ENCODE data around the gene GJD3. TPM values are rescaled to one million over a fixed set of nuclear protein-coding genes. Genes with fewer than 3 reads are reported as not detected.

GJD3 gene
- polyA plus RNA-seq, 3 donors, result not detected

DNA sequence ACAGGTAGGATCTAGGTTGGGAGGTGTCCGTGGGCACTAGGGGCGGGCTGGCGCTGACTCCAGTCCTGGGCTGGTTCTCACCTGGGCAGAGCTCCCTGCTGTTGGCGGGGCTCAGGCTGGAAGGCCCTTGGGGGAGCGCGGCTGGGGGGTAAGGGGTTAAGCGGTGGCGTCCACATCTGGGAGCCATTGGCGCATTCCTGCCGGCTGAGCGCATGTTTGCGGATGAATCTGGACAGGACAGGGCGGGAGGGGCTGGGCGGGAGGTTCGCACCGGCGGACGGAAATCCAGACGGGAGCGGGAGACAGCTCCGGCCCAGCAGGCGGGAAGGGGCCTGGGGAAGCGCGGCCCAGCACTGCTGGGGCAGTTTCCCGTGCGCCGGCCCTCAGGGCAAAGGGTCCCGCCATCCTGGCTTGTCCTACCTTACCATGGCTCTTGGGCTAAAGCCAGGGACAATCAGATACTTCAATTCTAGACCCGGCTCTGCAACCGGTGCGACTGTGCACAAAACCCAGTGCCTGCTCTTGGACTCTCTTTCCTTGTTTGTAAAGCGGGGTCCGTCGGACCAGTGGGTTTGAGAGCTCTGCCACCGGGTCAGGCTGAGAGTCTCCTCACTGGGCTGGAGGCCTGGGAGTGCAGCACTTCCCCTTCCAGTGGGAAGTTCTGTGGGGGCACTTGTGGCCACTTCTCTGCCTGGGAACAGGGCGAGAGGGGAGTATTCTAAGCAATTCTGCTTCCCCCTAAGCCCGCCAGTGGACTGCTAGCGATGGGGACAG, 47.8 kb downstream of the GJD3 start:
- Mint-ChIP-seq H3K4me1 (peaks cover 54% of the 10 kb centered on the region), H3K27ac (peak overlapping the region; percentile 96 to 100 (median 99)), H3K36me3 (peaks cover 19 to 33% of the 10 kb centered on the region in 2 donors), H3K9me3 (peaks cover 0 to 5% (median 0%) of the 10 kb centered on the region in 7 donors), H3K4me3 (peak overlapping the region; percentile 95 to 99), H3K27me3 (ENCODE audit: low read depth in 3 of 3) (peaks cover 0 to 11% (median 6%) of the 10 kb centered on the region in 3 donors)
- H3K27ac ChIP-seq (ENCODE audit: low read depth in 1 of 2, low read length in 2 of 2), result peak overlapping the region; percentile 99 to 100
- peak in 2 of 3 donors; percentile 52 to 54 for DNase-seq
- H3K9ac ChIP-seq (ENCODE audit: insufficient read depth, low read length, poor library complexity, severe bottlenecking), result peak overlapping the region; percentile 97
- peaks cover 75 to 79% of the 10 kb centered on the region in 2 donors for H3K4me1 ChIP-seq (ENCODE audit: control insufficient read depth in 1 of 2, insufficient read depth in 2 of 2, low read length in 2 of 2)
- H4K20me1 ChIP-seq (ENCODE audit: insufficient read depth, low read length), result peaks cover 51% of the 10 kb centered on the region
- intact Hi-C loops (cut with micrococcal nuclease), result loop anchor here in 1 of 2 donors (2.0 kb wide), 1 partner anchor 14 kb away; no protein-coding TSS in a partner anchor
- H3K36me3 ChIP-seq (replicated peaks in 1 of 2; ENCODE audit: control insufficient read depth in 1 of 2, insufficient read depth in 2 of 2, low read length in 2 of 2), result no peaks in the 10 kb centered on the region
- H3K27me3 ChIP-seq (ENCODE audit: control insufficient read depth in 2 of 2, insufficient read depth in 2 of 2, low read length in 2 of 2), result no peaks in the 10 kb centered on the region
- peaks cover 46% of the 10 kb centered on the region for H3K79me2 ChIP-seq (ENCODE audit: insufficient read depth, low read length)
- H3K9me3 ChIP-seq (replicated peaks in 1 of 2; ENCODE audit: control insufficient read depth in 1 of 2, insufficient read depth in 1 of 2, low read length in 2 of 2), result no peaks in the 10 kb centered on the region
- TF ChIP-seq, protein P1, sequence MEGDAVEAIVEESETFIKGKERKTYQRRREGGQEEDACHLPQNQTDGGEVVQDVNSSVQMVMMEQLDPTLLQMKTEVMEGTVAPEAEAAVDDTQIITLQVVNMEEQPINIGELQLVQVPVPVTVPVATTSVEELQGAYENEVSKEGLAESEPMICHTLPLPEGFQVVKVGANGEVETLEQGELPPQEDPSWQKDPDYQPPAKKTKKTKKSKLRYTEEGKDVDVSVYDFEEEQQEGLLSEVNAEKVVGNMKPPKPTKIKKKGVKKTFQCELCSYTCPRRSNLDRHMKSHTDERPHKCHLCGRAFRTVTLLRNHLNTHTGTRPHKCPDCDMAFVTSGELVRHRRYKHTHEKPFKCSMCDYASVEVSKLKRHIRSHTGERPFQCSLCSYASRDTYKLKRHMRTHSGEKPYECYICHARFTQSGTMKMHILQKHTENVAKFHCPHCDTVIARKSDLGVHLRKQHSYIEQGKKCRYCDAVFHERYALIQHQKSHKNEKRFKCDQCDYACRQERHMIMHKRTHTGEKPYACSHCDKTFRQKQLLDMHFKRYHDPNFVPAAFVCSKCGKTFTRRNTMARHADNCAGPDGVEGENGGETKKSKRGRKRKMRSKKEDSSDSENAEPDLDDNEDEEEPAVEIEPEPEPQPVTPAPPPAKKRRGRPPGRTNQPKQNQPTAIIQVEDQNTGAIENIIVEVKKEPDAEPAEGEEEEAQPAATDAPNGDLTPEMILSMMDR (IDR thresholded peaks at IDR 0.05), result no peak
- 69% methylated on average over 21 of the region's 38 CpGs for WGBS (ENCODE audit: insufficient coverage)
- peak overlapping the region; percentile 97 for H3K4me2 ChIP-seq (replicated peaks; ENCODE audit: extremely low read depth, low read length, poor library complexity, severe bottlenecking)
- peak overlapping the region; percentile 75 to 100 (median 100) for H3K4me3 ChIP-seq (replicated peaks in 1 of 3; ENCODE audit: low read depth in 2 of 3, low read length in 3 of 3)
- H2AFZ ChIP-seq (ENCODE audit: insufficient read depth, low read depth, low read length, poor library complexity, severe bottlenecking), result no peak overlapping the region

DNA sequence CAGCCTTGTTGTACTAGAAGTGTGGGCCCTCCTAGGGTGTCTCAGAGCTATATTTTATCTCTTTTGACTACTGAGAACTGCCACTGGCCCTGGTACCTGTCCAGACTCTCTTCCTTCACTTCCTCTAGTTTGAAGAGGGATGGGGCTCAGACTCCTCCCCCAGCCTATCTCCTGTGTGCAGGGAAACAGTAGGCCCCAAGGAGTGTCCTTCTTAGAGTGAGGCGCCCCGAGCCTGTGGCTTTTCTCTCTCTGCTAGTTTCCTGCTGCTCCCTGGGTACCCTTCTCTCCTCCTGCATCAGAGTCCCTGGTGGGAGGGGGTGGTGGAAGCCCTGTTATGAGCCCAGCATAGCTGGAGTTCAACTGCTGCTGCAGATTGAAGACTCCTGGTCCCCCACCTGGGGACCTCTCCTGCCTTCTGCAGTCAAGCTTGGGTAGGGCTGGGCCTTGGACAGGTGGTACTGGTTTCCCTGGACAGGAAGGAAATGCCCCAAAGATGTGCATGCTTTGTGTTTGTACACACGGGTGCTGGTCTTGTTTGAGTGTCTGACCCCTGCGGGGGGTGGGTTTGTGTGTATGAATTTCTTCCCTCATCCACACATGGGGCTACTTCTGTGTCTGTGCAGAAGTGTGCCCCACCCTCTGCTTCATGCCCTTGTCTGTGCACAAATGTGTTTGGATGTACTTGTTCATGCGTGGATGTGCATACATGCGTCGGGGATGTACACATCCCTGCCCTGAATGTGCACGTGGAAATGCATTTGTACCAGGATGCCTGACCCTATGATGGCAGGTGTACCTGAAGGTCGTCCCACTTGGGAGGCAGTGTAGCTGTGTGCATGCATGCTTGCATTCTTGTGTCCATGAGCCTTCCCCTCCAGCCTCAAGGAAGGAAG, 48.6 kb downstream of the GJD3 start:
- peaks cover 38% of the 10 kb centered on the region for H3K79me2 ChIP-seq (ENCODE audit: insufficient read depth, low read length)
- H3K4me3 ChIP-seq (replicated peaks in 1 of 3; ENCODE audit: low read depth in 2 of 3, low read length in 3 of 3), result peak overlapping the region in 1 of 3 experiments; percentile 19
- peaks cover 75 to 79% of the 10 kb centered on the region in 2 donors for H3K4me1 ChIP-seq (ENCODE audit: control insufficient read depth in 1 of 2, insufficient read depth in 2 of 2, low read length in 2 of 2)
- intact Hi-C loops (cut with micrococcal nuclease), result loop anchor here in 1 of 2 donors (2.0 kb wide), 1 partner anchor 13 kb away; no protein-coding TSS in a partner anchor
- H3K36me3 Mint-ChIP-seq, result peaks cover 17 to 25% of the 10 kb centered on the region in 2 donors
- TF ChIP-seq, protein P1 (IDR thresholded peaks at IDR 0.05), result no peak
- no peak overlapping the region for H2AFZ ChIP-seq (ENCODE audit: insufficient read depth, low read depth, low read length, poor library complexity, severe bottlenecking)
- H3K27ac ChIP-seq (ENCODE audit: low read depth in 1 of 2, low read length in 2 of 2), result no peak overlapping the region
- WGBS (ENCODE audit: insufficient coverage), result 85% methylated on average over 5 of the region's 9 CpGs
- peaks cover 49% of the 10 kb centered on the region for H3K4me1 Mint-ChIP-seq
- H3K27me3 ChIP-seq (ENCODE audit: control insufficient read depth in 2 of 2, insufficient read depth in 2 of 2, low read length in 2 of 2), result no peaks in the 10 kb centered on the region
- peak overlapping the region; percentile 97 for H3K4me2 ChIP-seq (replicated peaks; ENCODE audit: extremely low read depth, low read length, poor library complexity, severe bottlenecking)
- peak overlapping the region; percentile 11 to 60 for H3K4me3 Mint-ChIP-seq
- H3K36me3 ChIP-seq (replicated peaks in 1 of 2; ENCODE audit: control insufficient read depth in 1 of 2, insufficient read depth in 2 of 2, low read length in 2 of 2), result no peaks in the 10 kb centered on the region
- peak overlapping the region in 6 of 7 donors; percentile 40 to 86 (median 56) for H3K27ac Mint-ChIP-seq
- peaks cover 0 to 11% (median 10%) of the 10 kb centered on the region in 3 donors for H3K27me3 Mint-ChIP-seq (ENCODE audit: low read depth in 3 of 3)
- H3K9ac ChIP-seq (ENCODE audit: insufficient read depth, low read length, poor library complexity, severe bottlenecking), result no peak overlapping the region
- DNase-seq, result no peak
- peaks cover 53% of the 10 kb centered on the region for H4K20me1 ChIP-seq (ENCODE audit: insufficient read depth, low read length)
- peaks cover 0 to 5% (median 0%) of the 10 kb centered on the region in 7 donors for H3K9me3 Mint-ChIP-seq
- H3K9me3 ChIP-seq (replicated peaks in 1 of 2; ENCODE audit: control insufficient read depth in 1 of 2, insufficient read depth in 1 of 2, low read length in 2 of 2), result no peaks in the 10 kb centered on the region

All from CD14-positive monocyte (primary cell).